Measurements from ENCODE around the gene CNTNAP2.

The CNTNAP2 gene

DNA sequence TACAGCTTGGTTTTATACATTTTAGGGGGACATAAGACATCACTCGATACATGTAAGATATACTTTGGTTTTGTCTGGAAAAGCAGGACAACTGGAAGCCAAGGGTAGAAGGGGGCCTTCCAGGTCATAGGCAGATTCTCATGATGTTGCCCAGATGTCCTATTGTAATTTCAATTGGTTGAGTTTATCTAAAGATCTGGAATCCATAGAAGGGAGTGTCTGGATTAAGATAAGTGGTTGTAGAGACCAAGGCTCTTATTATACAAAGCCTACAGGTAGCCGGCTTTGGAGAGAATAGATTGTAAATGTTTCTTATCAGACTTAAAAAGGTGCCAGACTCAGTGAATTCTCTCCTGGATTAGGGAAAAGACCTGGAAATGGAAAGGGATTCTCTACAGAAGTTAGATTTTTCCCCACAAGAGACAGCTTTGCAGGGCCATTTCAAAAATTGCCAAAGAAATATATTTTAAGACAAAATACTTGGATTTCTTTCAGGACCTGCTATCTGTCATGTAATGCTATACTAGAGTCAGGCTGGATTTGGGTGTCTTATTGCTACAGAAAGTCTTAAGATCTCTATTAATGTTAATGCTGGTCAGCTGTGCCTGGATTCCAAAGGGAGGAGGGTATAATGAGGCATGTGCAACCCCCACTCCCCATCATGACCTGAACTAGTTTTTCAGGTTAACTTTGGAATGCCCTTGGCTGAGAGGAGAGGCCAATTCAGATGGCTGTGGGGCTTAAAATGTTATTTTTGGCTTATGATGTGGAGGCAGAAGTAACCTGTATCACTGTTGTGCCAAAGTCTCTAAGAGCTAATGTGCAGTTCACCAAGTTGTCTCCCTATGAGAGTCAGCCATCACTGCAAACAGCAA lies 1962.8 kb downstream of the CNTNAP2 start:
- no peak for DNase-seq

DNA sequence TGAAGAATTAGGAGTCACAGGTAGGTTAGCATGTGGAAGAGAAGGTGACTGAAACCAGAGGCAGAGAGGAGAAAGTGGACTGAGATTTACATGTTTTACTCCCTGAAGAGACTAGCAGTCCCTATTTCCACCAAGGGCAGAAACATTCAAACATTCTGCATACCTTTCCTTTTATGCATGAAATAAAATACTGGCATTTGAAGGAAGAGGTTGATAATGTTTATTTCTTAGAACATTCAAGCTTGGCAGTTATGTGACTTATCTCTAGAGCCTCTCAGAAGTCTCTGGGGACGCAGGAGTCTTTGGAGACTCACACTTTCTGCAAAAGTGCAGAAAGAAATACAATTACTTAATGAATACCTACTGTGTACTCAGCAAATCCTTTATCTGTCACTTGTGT lies 1966.8 kb downstream of the CNTNAP2 start:
- DNase-seq = no peak

DNA sequence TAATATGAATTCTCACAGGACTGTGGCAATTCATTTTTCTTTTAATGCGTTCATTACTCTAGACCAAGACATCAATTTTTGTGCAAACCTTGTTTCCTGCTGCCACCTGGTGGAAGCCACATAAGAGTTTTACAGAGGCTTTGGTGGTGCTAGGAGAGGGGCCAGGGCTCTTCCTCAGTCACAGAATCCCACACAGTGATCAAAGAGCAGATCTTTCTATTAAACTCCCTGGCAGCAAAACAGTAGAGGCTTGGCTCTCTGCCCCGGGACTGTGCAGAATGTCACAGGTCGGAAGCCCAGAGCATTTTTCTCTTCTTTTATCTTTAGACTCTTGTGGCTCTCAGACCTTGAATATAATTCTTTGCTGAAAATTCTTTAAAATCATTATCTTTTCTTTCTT lies 1967.5 kb downstream of the CNTNAP2 start:
- DNase-seq = no peak

DNA sequence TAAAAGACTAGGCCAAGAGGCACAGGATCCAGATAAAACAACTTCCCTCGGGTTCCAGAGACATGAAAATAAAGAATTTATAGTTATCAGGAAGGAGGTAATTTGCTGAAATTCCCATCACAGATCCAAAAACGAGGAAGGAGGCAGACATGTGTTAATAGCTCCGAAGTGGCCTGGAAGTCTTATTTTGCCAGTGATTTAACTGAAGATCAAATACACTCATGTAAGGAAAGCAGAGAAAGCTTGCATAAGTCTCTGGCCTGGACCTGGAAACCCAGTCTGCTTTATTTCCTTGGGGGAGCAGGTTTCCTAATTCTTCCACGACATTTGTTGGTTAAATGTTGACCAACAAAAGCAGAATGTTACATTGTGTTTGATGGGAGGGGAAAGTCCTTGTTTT lies 1975.3 kb downstream of the CNTNAP2 start:
- no peak for DNase-seq

DNA sequence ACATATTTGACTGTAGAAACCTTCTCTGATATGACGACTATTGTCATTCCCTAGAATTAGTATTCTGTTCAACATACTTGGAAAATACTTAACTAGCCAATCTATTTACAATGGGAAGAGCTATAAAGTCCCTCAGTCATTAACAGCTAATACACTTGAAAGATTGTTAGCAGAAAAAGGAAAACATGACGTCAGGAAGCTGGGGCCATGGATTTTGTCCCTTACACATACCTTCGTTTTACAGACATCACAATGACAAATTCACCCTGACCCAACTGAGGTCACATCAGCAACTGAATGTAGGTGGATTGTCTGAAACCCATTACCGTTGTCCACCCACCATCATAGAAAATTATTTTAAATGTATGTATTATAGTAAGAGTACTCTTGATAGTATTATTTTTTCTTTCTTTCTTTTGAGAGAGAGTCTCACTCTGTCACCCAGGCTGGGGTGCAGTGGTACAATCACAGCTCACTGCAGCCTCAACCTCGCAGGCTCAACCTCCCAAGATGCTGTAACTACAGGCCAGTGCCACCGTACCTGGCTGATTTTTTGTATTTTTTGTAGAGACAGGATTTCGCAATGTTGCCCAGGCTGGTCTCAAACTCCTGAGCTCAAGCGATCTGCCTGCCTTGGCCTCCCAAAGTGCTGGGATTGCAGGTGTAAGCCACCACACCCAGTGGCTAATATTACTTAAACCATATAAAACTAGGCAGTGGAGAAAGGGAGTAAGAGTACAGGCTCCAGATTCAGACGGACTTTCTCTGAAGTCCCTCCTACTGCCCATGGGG lies 1977.0 kb downstream of the CNTNAP2 start:
- no peak for DNase-seq

DNA sequence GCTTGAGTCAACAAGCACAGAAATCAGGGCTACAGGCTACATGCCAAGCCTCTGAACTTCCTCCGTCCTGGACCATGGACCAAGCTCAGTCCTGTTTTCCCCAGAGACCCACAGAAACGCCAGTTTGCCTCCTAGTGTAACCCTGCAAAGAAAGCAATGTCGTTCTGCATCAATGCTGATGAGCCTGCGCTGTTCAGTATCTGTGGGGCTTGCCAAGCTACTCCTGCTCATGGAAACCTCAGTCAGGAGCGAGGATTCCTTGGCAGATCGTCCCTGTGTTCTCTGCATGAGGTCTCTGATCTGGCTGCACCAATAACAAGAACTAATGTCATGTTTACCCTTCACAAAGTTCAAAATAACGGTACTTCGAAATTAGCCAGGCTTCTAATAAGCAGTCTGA lies 1978.5 kb downstream of the CNTNAP2 start:
- DNase-seq = no peak

DNA sequence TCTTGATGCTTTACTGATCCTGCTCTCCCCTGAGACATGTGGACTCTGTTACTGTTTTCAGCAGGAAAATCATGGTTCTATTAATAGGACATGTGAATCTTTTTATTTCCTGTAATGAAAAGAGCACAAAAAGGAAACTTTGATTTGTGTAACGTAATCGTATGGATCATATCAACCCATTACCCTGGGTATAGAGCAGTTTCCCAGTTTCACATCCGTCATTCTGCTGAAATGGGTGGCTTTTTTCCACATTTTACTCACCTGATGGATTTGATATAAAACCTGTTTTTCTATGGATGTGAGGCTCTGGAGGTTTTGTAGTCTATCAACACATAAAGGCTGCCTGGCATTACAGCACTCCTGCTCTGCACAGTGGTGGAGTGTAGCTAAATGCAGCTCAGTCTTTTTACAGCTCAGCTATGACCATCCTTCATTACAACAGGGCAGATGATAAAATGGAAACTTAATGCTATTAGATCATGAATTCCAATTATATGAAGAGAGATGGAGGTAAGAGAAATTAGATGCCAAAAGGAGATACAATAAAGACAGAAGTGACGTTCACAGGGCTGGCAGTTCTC lies 1987.6 kb downstream of the CNTNAP2 start:
- no peak for DNase-seq

DNA sequence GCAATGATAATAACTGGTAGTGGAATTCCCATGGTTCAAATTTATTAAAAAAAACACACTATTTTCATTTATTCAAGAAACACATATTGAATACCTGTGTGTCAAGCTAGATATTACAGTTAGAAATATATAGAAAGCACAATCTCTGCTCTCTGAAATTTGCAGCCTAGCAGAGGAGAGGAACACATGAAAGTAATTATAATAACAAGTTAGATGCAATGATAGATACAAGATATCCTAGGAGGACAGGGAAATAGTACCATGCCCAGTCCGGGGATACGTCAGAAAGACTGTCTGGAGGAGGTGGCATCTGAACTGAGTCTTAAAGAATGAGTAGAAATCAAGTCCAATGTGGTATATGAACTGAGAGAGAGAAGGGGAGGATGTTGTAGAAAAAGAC lies 1988.3 kb downstream of the CNTNAP2 start:
- DNase-seq = no peak

DNA sequence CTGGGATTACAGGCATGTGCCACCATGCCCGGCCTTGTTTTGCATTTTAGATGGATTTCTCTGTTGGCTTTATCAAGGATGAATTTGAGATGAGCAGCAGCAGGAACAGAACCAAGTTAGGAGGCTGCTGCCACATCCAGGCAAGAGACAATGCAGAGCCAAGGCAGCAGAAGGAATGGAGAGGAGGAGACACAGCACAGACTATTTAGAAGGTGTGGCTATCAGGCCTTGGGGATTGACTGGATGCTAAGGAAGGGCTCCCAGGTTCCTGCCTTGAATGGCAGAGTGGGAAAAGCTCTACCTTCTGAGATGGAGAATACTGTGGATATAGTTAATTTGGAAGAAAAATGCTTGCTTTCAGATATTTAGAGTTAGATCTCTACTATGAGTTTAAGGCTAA lies 1989.3 kb downstream of the CNTNAP2 start:
- no peak for DNase-seq

DNA sequence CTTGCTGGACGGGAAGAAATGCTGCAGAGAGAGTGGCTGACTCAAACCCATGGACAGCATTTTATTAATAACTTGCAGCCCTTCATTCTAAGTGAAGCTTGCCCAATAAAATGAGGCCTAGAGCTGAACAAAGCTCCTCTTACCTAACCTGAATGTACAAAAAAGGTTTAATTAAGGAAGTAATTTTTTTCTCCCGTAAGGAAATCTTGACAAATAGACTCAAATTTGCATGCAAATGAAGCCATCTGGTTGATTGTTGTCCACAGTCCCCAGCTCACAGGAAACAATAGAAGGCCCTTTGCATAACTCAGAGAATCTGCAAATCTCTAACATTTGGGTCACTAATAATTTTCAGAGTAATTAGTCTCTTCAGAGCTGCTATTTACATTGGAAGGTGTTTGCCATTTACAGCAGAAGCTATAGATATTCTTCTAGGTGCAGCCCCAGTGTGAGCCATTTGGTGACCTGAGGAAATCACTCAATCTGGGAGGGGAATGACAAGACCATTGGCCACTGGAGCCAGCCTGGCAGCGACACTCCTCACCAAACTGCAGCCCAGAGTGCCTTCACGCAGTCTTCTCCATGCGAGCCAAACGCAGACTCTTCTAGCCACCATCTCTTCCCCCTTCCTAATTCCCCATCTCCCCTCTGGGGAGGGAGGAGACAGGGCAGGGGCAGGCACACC lies 1991.0 kb downstream of the CNTNAP2 start:
- DNase-seq = no peak

DNA sequence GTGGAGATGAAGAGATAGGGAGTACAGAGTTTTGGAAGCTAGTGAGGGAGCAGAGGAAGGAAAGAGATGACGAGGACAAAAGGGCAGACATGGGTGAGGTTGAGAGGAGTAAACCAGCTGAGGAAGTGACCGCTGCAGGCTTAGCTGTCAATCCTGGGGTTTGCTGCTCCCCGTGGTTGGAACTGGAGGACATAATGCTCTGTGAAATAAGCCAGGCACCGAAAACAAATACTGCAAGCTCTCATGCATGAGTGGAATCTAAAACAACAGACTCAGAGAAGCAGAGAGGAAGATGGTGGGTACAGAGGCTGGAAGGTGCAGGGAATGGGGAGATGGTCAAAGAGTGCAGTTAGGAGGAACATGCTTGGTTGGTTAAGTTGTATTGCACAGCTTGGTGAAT lies 1991.8 kb downstream of the CNTNAP2 start:
- DNase-seq = no peak

DNA sequence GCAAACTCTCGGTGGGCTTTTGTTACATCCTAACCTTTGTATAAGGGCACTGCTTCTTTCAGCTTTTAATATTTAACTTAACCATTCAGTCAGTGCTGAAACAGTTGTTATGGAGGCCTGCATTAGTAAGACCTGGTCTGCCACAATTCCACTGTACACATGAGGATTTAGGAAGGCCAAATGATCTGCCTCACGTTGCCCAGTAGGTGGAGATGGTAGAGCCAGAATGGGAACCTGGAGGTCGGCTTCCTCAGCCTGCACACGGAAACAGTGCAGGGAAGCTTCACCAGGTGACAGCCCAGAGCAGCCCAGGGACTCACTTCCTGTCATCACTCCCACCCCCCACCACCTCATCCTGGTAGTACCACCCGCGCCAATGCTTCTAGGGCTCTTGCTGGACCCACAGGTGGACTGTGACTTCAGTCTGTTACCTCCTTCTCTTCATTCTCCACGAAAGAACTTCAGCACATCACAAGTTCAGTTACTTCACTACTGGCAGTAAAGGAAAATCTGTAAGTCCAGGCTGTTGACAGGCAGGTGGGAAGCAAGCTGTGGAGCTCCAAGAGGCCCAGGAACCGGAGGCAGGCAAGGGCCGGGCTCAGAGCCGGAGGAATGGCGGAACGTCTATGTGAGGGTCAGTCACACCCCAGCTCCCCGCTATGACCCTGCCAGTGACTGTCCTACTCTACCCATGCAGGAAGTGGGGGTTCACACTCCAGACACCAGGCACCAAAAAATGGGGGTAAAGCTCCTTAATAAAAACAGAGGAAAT lies 1993.7 kb downstream of the CNTNAP2 start:
- DNase-seq = no peak

DNA sequence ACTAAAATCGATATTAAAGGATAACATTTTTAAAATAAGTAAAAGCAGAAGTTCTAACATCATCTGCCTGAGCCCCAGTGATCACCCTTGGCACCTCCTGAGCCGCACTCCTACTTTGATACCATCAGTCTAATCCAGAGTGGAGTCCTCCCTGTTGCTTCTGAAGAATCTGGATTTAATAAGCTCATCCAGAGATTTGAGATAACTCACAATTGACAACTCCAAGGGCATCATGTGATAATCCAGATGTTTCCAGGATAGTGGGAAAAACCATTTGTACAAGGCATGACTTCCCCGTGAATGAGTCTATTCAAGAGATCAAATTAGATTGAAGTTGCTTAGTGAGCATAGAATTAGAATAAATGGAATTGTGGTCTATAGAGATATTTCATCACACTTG lies 1998.2 kb downstream of the CNTNAP2 start:
- DNase-seq = no peak

DNA sequence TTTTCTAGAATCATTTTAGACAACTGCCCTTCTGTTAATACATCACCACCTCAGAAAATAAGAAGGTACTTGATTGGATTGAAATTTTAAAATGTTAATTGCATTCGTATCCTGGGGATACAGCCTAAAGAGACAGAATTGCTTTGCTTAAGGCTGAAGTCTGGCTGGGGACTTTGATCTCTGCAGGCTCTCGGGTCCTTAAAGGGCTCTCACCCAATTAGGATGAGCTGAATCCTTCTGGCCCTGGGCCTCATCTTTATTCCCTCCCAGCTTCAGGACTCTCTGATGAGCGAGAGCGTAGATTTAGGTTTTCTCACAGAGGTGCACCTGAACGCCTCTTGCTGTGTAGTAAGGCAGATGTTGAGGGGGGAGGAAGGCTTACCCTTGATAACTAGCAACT lies 1998.7 kb downstream of the CNTNAP2 start:
- DNase-seq = no peak

DNA sequence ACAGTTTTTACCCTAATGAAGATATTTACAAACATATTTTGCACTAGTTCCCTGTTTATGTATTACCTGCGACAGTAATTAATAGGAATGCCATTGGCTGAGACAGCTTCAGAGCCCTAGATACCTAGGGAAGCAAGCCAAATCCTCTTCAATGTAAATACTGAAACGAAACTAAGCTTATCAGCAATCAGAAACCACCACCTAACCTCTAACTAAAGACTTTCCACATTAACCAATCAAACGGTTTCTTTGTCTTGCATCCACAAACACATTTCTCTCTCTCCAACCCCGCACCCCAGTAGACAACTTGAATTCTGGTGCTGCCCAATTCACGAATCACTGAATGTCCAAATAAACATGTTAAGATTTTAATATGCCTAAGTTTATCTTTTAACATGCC lies 1999.6 kb downstream of the CNTNAP2 start:
- DNase-seq = no peak

DNA sequence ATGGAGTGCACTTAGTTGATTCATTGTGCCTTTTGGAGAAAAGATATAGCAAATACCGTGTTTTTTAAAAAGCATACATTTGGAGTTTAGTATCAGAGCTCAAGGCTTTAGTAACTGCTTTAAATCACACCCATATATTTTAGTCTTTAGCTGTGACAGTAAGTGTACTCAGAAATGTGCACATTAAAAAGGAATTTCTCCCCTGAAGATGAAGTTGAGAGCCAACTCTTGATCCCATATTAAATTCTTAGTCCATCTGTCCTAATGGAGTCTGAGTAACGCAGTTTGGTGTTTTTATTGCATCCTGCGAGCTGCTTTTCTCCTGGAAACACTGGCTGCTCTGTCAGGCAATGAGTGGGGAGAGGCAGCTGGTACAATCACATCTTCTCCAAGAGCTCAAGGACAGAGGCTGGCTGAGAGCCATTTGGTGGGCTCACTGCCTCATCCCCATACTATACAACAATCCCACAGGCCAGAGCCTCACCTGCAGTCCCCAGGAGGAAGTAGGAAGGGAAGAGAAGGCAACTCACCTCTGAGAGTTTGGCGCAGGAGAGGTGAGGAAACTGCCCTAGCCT lies 2000.3 kb downstream of the CNTNAP2 start:
- no peak for DNase-seq

DNA sequence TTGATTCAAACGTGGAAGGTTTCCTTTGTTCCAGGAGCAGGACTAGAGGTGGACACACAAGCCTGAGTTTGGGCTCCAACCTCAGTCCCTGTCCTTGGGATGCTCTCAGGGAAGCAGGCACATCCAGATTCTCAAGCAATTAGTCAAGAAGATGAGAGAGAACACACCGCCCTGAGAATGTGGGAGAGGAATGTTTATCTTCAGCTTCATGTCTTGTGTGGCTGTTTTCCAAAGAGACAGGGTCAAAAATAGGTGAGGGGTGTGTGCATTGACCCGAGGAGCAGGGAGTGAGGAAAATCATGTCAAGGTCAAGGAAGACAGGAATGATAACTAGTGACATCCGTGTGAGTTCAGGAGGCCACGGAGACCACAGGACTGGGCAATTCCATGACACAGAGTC lies 2001.8 kb downstream of the CNTNAP2 start:
- DNase-seq = no peak

DNA sequence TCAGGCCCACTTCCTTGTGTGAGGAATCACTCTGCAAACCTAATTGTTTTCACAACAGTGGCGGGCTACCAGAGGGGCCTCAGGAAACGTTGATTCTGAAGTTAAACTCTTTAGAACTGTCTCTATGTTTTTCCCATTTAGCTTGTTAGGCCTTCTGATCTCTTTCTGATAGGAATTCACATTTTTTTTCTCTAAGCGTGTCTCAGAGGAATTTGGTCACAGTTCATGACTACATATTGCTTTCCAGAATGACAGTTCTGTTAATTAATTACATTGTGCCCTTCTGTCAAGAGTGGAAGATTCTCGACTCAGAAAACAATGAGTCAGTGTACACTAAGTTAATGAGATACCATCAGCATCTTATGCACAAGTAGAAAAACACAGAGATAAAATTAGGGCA lies 2004.8 kb downstream of the CNTNAP2 start:
- DNase-seq = no peak

DNA sequence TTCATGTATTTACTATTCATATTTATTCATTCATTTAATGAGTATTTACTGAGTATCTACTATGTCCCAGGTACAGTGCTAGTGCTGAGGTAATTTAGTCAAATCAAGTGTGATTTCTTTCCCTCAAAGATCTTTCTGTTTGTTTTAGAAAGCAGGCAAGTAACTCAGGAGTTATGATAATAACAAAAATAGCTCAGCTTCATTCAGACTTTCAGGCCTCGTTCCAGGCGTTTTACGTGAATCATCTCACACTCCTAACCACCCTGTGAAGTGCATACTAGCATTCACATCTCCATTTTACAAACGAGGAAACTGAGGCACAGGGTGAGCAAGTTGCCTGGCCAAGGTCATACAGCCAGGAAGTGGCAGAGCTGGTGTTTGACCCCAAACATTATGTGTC lies 2005.2 kb downstream of the CNTNAP2 start:
- no peak for DNase-seq

DNA sequence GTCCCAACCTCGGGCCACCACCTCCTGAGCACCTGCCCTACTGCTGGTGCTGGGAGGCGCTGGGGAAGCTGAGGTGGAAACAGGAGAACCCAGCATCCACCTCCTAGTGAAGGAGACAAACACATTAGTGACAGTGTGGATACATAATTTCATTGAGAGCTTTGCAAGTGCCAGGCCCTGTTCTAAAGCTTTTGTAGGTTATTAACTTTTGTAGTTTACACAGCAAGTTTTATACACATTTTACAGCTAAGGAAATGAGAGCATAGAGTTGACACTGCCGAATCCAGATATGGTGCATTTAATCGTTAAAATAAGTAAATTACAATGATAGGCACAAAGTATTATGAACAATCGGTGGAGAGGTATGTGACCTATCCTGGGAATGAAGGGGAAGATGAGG lies 2007.9 kb downstream of the CNTNAP2 start:
- DNase-seq = no peak

DNA sequence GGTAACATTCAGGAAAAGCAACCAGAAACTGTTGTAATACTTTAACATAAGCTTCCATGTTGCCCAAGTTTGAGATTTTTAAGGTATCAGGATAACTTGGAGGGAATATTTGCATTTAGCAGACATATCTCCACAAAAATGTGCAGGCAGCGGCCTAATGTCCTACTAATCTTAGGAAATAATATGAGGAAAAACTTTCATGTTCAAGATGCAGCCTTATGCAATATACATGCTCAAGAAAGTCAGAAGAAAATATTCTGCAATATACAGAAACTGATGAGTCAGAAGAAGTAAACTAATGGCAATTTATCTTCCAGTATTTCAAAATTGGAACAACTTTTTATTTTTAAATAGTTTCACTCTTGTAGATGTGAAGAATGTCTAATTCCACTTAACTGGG lies 2010.8 kb downstream of the CNTNAP2 start:
- DNase-seq = no peak

DNA sequence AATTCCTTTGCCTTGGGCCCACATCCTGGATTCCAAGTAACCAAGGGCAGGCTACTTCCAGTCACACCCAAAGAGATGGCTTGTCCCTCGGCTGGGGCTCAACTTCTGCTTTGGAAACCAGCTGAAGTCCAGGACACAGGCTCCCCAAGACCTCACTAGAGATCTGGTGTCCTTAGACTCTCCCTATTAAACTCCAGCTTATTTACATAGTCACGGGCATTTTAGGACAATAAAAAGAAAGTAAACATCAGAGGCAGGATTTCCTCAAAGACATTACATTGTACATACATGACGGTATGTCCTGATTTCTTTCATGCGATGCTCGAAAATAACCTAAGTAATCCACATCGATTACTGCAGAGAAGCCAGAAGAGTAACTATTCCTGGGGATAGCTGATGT lies 2012.4 kb downstream of the CNTNAP2 start:
- no peak for DNase-seq
